HG03442 (cell line): ENCODE measurements around the gene NFKBIE.
"Not testable (repeated sequence)": the region's sequence is repeated elsewhere in the genome, so short reads cannot be mapped to it uniquely, and the experiment has no call there.

Experiments
- ATAC-seq: cut with Tn5 transposase; IDR thresholded peaks from one replicate; pipeline ENCODE4 v1.9.1; 2021; ENCODE audit warnings: mild to moderate bottlenecking, moderate library complexity; ENCODE audit not compliant: unreplicated experiment

Gene NFKBIE

DNA sequence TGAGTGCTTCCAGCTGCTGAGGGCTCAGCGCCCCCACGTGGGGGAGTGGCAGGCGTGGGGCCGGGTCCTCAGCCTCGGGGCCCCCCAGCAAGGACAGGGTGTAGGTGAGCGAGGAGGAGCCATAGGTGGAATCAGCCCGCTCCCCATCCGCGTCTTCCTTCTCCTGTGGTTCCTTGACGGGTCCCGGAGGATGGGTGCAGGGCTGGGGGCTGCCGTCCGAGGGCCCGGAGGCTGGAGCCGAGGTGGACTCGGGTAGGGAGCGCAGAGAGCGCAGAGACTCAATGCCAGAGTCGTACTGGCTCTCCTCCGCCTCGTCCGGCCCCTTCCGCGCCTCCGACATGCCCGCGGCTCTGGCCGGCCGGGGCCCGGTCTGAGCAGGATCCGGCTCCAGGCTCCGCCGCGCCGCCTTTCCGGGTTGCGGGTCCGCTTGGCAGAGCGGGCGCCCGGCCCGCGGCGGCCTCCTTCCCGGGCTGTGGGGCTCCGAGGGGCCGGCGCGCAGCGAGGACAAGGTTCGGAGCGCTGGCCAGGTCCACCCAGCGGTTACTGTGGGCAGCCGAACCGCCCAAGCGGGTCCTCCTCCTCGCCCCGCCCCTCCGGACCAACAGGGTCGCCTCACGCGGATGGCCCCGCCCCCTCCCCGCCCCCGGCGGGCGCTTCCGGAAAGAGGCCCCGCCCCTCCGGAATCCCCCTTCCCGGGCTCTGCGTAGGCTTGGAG, at the start of gene NFKBIE:
Gene NFKBIE (minus strand): TSS at position 545 of the 715 bp plus-strand sequence. CDS start 205 bp downstream, at position 340.
- ATAC-seq, result peak; percentile 37

- ATAC-seq, result not testable (repeated sequence)
Observed at GRCh38 chr6:44314657-44315056, 49.3 kb upstream of the NFKBIE start.

DNA sequence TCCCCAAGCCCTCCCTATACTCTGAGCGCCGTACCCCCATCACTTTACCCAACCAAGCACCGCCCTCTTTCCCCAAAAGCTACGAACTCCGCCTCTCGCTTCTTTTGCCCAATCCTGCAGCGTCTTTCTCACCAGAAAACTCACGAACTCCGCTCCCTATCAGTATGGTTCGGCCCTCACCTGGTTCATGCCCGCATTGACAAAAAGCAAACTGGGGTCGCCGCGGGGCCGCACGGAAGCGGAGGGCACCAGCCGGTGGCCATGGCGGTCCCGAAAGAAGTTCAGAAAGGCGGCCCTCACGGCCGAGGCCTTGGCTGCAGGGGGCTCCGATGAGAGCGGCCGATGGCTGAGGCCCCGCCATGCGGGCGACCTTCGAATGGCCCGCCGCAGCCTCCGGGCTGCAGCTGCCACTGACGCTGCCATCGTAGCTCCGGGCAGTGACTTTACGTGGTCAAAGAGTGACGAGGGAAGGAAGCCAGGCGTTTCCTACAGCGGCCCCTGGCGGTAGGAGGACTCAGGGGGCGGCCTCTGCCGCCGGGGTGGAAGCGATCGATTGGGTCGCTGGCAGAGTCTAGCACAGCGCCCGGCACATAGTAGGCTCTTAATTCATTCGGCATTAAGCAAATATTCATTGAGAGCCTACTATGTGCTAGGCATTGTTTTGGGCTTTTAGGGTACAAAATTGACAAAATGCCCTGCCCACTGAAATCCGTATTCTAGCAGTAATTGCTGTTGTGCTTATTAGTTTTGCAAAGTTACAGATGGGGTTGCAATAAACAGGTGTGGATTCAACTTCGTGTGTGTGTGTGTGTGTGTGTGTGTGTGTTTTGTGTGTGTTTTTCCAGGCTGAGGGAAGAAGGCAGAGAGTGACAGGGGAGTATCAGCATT, 47.8 kb upstream of the NFKBIE start, which contains the start of gene AARS2:
Gene AARS2 (minus strand): TSS at position 447 of the 888 bp plus-strand sequence. CDS start 24 bp downstream, at position 423.
- ATAC-seq, result peak; percentile 88

DNA sequence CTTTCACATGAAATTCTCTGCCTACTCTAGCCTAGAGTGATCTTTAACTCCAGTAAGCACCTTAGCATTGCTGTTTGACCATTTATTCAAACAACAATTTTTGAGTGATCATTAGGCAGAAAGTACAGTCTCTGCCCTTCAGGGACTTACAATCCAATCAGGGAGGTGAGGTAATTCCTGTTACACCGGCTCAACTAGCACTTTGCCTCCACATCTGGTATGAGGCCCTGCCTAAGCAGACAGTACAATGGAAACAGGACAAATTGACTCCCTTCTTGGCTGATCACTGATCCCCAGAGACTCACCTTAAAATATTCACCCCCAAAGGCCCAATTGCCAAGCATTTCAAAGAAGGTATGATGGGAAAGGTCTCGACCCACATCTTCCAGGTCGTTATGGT, 46.4 kb upstream of the NFKBIE start:
- ATAC-seq, result no peak

DNA sequence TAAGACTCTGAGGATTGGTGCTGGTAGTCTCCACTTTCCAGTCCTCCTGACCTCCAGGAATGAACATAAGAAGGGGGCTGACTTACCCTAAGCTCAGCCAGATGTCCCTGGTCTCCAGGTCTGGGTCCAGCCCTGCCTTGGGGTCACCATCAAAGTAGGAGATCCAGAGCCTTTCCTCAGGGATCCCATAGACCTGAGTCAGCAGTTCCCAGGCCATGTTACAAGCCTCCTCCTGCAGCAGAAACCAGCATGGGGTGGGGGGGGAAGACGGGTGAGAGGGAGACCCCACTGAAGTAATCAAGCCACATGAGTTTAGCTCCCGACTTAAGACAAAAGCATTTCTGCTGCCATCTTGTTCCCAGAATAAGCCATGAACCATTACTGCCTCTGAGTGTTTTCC, 46.0 kb upstream of the NFKBIE start:
- no peak for ATAC-seq

GRCh38 chr6:44310241-44310640, 44.9 kb upstream of the NFKBIE start:
- no peak for ATAC-seq

- ATAC-seq, result no peak
Observed at GRCh38 chr6:44309631-44310030, 44.3 kb upstream of the NFKBIE start.

DNA sequence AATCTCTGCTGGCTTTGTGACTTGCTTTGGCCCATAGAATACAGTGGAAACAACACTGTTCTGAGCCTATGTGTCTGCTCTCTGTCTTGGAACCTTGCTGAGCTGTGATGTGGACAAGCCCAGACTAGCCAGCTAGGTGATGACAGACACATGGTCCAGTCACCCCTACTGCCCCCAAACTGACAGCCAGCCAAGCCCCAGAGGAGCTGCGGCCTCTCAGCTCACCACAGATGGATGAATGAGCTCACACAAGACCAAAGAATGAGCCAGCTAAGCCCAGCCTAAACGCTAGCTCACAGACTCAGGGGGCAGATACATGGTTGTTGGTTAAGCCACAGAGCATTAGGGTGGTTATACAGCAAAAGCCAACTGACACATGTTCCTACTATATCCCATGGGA, 43.7 kb upstream of the NFKBIE start:
- no peak for ATAC-seq

- ATAC-seq, result no peak
Observed at GRCh38 chr6:44307217-44307616, 41.9 kb upstream of the NFKBIE start.

DNA sequence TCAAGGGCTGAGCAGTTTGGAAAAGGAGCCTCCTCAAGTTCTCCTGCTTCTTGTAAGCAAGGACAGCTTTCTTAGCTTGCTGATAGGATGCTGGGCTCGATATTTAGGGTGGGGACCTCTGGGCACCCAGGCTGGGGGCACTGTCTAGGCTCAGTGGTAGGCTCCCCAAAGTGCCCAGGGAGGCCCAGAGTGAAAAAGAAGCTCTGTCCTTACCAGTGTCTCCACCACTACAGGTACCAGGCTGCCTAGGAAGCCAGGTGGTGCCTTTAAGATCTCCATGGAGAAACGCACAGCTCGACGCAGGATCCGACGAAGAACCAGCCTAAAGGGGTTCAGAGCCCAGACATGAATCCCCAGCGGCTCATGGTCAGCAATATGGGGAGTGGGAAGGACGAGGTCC, 41.4 kb upstream of the NFKBIE start:
- no peak for ATAC-seq

DNA sequence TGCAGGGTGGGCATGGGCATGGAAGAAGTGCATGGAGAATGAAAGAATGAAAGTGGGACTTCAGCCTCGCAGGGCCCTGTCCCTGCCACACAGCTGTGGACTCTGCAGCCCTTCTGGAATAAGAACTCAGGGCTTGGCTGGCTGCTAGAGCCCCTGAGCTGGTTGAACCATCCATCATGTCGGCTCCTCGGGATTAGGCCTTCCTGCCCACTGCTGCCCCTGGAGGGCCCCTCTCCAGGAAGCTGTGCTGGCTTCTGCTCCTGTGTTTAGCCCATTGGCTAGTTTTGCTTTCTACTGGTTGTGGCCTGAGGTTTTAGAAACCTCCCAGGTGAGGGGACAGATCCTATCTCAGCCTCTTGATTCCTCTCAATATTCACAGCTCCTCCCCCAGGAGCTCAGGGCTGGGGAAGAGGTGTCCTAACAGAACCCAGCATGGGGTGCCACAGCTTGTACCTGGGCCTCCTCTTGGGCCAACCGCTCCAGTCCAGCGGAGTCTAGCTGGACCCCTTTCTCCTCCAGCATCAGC, 39.9 kb upstream of the NFKBIE start:
- no peak for ATAC-seq

- no peak for ATAC-seq
Observed at GRCh38 chr6:44304282-44305199, 39.2 kb upstream of the NFKBIE start.

GRCh38 chr6:44303842-44304241, 38.5 kb upstream of the NFKBIE start:
- ATAC-seq, result no peak

- ATAC-seq, result no peak
Observed at GRCh38 chr6:44302856-44303255, 37.5 kb upstream of the NFKBIE start.

DNA sequence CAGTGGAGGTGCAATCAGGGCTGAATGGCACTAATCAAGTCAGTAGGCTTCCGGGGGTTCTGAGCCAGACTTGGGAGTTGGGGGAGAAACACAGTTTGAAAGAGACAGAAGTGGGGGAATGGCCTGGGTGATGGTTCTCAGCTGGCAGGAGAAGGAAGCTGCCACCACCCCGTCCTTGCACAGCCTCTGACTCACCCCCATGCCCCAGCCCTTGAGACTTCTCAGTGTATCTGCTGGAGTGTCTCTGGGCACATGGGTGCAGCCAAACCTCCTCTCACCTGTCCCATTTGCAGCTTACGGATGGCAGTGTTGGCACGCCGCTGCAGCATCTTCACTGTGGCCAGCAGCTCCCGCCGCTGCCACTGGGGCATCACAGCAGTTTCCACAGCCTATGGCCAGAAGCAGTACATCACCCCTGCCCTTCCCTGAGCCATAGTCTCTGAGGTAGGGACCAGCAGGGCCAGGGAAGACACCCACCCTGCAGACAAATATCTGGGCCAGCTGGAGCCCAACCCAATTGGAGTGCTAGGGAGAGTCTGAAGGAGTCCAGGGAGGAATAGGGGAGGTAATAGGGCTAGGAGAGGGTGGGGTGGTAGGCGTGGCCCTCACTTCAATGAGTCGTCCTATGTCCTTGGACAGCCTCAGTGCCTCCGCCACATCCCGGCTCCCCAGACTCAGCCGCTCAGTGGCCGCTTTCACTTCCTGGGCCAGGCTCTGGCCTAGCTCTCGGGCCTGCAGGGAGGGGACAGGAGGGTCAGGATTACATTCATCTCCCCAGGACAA, 36.6 kb upstream of the NFKBIE start:
- ATAC-seq, result no peak

DNA sequence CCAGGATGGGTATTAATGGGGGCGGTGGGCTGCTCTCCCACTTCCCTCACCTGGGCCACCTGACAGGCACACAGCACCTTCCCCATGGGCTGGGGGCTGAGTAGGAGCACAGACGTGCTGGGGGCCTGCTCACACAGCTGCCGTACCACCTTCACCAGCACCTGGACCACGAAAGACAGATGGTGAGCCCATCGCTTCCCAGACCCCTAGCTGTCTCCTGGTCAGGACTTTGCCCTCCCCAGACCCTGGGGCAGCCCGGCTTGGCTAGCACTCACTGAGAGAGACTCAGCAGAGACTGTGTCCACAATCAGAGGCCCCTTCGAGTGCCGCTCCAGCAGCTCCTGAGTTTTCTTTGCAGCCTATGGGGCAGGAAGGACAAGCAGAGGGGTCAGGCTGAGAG, 35.8 kb upstream of the NFKBIE start:
- ATAC-seq, result no peak

DNA sequence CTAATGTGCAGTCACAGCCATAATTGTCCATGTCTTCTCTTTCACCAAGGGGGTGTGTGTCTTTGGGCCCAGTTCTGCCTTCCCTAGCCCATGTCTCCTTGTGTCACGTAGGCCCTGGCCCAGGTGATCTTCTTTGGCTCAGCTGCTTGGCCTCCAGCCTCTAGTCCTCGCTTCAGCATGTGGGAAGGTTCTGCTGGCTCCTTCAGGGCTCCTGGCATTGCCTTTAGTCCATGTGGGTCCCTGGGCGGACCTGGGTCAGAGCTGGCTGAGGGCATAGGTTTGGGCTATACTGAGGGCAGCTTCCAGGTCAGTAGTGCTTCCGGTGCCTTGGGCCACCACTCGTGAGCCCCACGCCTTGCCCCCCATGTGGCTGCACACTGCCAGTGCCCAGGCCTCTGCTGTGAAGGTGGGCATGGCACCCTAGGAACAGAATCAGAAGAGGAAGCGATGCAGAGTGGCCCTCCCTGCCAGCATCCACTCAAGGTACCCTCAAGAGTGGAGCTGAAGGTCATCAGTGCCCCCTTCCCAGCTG, 35.0 kb upstream of the NFKBIE start:
- no peak for ATAC-seq

DNA sequence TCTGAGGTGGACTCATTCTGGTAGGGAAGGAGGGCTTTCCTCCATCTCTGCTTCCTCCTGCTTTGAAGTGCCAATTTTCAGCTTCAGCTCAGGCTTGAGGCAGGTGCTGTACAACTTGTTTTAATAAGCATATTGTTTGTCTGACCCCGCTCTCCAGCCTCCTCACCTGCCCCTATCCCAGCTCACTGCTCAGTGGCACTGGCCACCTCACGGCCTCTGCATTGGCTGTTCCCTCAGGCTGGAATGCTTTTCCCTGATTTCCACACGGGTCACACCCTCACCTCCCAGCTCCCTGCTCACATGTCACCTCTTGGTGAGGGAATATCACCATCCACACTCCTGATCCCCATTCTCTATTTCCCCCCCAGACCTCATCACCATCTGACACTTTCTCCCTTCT, 33.5 kb upstream of the NFKBIE start:
- ATAC-seq, result no peak

DNA sequence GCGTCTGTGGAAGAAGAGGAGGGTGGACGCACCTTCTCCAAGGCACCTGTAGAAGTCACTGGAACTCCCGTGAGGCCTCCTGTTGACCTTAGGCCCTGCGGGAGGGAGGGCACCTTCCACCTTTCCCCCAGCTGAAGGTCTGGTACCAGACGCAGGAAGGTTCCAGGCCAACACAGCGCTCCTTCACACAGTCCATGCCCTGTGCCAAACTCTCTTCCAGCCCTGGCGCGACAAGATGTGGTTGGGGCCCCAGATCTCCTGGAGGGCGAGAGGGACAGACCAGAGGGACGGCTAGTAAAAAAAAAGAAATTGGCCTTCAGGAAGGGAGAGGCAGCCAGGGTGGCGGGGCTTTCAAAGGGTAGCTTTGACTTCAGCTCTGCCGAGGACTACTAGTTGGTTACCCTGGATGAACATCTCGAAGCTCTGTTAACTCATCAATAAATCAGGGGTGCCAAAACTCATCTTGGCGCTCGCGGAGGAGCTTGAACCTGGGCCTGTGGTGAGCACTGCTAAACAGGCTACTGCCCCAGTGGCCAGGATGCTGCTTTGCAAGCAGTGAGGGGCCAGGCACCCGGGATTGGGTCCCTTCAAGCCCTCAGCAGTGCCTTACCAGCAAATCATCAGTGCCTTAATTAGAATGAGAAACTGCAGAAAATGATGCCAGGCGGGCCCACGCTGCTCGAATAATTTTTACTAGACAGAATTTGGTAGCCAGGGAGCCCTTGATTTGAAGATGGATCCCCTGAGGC, 32.9 kb upstream of the NFKBIE start:
- ATAC-seq, result no peak
